ENCODE results near the gene PROB1. TPM values are rescaled to one million over a fixed set of nuclear protein-coding genes. Genes with fewer than 3 reads are reported as not detected.
"Not testable (repeated sequence)": the region's sequence is repeated elsewhere in the genome, so short reads cannot be mapped to it uniquely, and the experiment has no call there.

Gene PROB1
- total RNA-seq, 1 donor from 2014 or later: 58.8 TPM

DNA sequence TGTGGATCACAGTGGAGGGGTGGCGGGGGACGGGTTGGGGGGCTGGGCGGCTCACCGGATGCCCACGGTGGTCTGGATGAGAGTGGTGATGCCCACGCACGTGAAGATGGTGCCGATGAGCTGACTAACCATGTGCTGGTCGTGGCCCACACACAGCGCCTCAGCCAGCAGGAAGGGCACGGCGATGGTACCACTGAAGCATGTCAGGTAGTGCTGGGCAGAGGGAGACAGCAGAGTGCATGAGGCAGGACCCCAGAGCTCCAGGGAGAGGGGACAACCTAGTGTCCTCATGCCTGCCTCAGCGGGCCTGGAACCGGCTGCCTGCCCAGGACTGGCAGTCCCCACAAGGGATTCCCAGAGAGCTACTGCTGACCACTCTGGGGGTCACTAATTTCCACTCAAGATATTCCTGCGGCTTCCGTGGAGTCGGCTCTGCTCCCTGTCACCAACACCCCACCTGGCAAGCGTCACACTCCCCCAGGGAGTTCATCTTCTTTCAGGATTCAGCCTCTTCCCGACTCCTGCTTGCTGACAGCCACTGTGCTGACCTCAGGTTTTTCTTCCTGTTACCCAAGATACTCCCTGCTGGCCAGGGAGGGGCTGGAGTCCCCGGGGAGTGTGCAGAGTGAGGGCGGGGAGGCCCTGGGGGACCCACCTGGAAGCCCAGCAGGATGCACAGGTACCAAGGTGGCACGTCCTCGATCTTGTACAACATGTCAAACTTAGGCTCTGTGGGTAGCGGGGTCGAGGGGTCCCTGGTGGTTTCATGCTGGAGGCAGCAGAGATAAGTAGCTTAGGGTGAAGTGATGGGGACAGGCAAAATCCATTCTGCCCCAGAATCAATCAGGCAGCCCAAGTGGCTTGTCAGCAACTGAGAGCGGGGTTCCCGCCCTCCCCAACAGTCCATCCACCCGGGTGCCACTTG lies 12.8 kb downstream of the PROB1 start:
- no peak for DNase-seq (ENCODE audit: low read depth)

DNA sequence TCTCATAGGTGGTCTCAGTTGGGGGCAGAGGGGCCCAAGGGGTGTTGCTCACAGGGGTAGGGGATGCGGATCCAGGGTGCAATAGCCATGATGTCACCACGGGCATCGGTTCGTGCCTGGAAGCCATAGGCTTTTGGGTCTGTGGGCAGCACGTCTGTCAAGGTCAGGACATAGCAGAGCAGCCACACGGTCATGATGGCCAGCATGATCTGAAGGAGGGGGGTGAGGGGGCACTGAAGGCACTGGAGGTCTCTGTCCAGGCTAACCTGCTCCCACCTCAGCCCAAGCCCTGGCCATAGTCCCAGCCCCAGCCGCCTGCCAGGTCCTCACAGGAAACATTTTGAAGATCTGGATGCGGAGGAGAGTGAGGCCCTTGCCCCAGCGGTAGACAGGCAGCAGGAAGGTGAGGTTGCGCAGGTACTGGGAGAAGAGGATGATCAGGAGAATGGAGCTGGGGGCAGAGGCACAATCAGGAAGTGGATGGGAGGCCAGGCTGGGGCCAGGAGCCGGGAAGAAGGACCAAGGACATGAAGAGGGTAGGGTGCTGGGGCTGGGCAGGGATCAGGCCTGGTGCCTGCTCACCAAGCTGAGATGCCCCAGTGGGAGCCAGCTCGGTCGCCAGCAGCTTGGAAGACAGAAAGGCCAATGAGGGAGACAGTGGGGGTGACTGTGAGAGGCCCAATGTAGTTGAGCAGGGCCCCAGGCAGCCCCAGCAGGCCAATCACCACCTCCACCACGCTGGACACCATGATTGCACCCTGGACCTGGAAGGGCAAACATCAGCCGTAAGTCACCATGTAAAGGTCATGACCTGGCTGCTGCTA lies 15.1 kb downstream of the PROB1 start:
- DNase-seq (ENCODE audit: low read depth): no peak

DNA sequence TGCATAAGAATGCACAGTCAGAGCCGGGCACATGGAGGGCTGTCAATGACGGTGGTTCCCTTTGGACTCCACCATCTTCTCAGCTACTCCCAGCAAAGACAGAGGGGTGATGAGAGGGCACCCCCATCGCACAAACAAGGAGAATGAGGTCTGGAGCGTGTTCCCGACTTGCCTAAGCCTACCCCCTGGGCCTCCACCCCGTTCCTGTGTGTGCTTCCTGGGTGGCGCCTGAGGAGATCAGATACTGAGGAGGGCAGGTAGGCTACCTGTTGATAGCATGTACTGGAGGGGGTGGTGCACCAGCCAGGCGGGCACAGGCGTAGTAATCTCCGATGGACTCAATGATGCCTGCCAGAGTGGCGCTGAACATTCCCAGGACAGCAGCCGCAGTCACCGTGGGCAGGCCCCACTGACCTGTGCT lies 16.0 kb downstream of the PROB1 start:
- no peak for DNase-seq (ENCODE audit: low read depth)

DNA sequence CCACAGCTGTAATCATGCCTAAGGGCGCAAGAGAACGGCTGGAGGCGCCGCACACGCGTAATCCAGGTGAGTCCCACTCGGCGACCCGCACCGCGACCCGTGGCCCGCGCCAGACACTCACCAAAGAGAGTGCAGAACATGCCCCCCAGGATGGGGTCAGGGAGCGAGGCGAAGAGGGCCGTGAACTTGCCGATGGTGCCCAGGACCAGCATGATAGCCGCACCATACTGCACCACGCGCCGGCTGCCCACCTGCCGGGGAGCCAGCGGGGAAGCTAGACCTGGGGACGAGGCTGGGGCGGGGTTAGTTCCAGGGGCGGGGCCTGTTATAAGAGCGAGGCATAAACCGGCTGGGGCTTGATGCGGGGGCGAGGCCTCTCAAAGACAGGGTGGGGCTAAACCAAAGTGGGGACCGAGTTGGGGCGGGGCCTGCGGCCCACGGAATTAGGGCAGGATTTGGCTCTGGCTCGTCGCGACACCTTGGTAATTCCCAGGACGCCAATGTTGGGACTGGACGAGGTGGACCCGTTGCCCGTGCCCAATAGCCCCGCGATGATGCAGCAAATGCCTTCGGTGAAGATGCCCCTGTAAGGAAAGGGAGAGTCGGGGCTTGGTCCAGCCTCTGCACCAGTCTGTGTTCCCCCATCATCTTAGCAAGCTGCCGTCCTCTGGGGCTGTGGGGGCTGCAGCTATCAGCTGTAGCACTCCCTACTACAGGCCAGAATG lies 16.6 kb downstream of the PROB1 start:
- no peak for DNase-seq (ENCODE audit: low read depth)

DNA sequence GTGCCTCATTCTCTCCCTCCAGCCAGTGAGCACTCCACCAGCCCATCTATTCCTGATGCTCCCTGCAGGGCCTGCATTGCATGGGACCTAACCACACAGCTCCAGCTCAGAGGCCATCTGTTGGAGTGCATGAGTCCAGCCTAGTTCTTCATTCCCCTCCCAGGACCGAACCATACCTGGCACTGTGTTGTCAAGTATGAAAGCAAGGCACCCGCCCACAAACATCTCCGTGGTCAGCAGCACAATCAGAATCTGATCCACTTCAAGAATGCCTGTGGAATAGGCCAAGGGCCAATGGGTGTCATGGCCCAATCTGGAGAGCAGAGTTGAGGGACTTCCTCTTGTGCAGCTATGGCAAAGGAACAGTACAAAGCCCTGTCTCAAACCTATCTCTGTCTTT lies 17.7 kb downstream of the PROB1 start:
- DNase-seq (ENCODE audit: low read depth): peak; percentile 89

DNA sequence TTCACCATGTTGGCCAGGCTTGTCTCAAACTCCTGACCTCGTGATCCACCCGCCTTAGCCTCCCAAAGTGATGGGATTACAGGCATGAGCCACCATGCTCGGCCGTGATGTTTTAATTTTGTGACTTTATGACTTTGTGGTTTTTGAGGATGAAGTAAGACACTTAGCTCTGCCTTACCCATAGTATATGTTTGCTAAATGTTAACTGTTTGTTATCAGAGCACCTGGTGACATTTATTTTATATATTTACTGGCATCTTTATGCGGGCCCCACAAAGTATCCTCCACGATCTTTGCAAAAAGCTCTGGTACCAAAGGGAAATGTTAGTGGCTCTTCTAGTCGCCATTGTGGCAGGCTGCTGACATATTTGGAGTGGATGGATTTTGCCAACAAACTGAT lies 18.5 kb downstream of the PROB1 start:
- no peak for DNase-seq (ENCODE audit: low read depth)

DNA sequence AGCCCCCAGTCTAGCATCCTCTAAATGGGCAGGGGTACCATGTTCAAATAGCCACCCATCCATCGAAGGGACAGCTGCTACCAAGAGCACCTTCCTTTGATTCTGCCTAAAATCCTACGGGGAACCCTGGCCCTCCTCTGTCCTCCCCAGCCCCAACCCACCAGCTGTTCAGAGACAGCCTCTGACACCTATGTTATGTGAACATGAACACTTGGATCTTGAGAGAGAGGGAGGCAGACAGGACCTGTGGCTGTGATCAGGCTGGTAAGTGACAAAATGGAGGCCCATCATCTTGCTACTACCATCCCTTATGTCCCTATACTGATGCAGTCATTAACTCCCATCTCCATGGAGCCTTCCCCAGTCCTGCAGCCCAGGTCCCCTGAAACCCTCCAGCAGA lies 20.0 kb downstream of the PROB1 start:
- DNase-seq (ENCODE audit: low read depth): no peak

DNA sequence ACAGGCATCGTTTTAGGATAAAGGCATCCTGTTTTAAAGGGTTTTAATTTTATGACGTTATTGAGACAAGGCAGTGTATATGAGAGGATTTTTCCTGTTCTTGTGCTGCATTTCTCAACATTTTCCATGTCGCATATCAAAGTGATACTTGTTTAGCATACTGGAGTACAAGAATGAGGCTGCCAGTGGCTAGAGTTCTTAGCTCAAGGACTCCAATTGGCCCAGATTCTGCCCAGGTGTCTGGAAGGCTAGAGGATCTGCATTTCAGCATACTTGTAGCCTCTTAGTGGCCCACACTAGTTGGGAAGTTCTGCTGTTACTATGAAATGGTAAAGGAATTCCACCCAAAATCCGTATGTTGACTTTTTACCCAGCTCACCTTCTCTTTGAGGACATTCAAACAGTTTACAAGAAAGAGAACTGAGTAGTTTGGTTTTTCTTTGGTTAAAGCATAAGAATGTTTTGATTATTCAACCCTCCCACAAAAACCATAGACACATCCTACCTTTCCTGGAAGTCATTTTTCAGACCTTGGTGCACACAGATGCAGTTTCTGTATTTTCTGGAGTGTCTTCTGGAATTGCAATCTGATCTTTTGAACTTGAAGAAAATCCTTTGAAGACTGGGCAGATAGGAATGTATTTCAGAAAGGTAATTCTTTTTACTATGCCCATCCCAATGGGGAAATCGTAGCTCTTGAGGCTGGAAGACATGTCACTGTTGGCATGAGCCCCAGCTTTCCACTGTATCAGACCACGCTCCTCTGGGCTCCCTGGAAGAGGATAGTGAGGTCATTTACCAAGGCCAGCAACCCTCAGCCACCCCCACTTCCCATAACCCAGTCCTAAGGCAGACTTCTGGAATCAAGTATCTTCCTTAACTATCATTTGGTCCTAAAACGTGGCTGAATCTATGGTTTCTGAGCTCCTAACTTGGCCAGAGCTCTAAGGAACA lies 23.1 kb downstream of the PROB1 start:
- peak; percentile 73 for DNase-seq (ENCODE audit: low read depth)

DNA sequence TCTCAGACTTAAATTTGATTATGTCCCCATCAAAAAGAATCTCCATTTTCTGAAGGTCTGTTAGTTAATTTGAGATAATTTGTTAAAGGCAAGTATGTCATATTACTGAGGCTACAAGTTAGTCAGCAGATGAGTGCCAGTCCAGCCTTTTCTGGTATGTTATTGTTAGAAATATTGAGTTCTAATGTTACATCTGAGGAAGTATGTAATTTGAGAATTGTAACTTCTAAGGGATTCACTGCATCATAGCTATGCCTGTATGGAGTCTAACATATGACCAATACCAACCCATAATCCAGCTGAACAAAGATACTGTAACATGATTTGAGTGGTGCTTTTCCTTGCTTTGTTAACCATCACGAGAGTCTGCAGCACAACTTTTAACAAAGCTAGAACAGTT lies 25.7 kb downstream of the PROB1 start:
- peak; percentile 38 for DNase-seq (ENCODE audit: low read depth)

DNA sequence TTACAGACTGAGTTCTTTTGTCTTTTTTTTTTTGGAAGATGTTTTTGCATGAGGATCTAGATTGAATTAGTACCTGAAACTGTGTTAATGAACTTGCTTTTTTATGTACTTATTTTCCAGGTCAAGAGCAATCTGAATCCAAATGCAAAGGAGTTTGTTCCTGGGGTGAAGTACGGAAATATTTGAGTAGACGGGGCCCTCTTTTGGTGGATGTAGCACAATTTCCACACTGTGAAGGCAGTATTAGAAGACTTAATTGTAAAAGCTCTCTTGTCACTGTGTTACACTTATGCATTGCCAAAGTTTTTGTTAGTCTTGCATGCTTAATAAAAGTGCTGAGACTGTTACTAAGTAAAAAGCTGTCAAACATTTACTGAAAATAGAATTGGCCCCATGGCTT lies 26.3 kb downstream of the PROB1 start:
- DNase-seq (ENCODE audit: low read depth): peak; percentile 30

DNA sequence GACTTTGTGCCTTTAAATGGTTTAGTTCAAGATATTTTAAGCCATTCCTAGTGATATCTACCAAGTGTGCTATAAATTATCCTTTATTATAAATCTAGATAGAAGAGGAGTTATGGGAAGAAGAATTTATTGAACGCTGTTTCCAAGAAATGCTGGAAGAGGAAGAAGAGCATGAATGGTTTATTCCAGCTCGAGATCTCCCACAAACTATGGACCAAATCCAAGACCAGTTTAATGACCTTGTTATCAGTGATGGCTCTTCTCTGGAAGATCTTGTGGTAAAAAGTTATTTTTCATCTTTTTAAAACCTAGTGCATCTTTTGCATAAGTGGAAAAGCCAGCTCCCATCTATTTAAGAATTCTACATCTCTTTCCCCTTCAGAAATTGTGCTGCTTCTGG lies 30.4 kb downstream of the PROB1 start:
- no peak for DNase-seq (ENCODE audit: low read depth)

DNA sequence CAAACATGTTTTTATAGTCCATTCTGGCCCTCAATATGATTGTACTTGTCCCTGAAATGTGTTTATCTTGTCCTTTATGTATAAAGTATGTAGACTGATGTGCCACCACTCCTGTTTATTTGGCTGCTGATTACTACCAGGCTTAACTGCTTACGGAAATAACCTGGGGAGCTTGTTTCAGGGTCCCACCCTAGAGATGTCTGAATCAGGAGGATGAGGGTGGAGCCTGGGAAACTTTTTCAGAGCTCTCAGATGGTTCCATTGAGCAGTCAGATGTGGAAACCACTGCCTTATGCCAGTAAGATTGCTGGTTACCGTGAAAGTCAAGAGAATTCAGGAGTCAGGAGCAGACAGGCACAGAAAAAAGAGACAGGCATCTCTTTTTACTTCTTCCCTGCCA lies 31.0 kb downstream of the PROB1 start:
- no peak for DNase-seq (ENCODE audit: low read depth)

DNA sequence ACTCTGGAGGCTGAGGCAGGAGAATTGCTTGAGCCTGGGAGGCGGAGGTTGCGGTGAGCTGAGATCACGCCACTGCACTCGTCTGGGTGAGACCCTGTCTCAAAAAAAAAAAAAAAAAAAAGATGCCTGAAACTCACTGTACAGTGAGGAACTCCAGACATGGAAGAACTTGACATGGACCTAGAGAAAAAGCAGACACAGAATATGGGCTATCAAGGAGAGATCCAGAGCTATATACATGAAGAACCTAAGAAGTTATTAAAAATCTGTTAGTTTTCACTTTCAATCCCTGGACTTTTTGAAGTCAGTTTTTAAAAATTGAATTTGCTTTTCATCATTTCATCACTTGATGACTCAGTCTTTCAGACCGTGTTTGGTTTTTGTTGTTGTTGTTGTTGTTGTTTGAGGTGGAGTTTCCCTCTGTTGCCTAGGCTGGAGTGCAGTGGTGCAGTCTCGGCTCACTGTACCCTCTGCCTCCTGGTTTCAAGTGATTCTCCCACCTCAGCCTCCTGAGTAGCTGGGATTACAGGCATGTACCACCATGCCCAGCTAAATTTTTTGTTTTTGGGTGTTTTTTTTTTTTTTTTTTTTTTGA lies 33.0 kb downstream of the PROB1 start:
- no peak for DNase-seq (ENCODE audit: low read depth)

DNA sequence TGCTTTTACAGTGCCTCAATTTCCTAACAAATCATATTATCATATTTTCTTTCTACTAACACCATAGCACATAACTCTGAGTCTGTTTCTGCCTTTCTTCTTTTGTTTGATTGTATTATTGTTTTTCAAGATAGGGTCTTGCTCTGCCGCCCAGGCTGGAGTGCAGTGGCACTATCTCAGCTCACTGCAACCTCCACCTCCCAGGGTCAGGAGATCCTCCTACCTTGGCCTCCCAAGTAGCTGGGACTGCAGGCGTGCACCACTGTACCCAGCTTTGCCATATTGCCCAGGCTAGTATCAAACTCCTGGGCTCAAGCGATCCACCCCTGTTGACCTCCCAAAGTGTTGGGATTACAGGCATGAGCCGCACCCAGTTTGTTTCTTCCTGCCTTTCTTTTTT lies 34.5 kb downstream of the PROB1 start:
- no peak for DNase-seq (ENCODE audit: low read depth)

DNA sequence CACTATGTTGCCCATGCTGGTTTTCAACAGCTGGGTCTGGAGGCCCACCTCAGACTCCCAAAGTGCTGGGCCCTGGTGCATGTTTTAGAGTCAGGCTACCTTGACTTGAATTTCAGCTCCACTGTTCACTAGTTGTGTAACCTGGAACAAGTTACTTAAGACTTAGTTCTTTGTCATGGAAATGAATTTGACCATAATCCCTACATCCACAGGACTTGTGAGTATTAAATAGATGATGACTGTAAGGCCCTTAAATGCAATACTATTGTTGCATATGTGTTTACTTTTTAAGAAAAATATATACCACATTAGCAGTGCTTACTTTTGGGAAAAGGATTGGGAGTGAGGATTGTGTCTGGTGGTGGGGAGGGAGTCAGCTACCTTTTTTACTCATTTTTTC lies 36.8 kb downstream of the PROB1 start:
- no peak for DNase-seq (ENCODE audit: low read depth)

DNA sequence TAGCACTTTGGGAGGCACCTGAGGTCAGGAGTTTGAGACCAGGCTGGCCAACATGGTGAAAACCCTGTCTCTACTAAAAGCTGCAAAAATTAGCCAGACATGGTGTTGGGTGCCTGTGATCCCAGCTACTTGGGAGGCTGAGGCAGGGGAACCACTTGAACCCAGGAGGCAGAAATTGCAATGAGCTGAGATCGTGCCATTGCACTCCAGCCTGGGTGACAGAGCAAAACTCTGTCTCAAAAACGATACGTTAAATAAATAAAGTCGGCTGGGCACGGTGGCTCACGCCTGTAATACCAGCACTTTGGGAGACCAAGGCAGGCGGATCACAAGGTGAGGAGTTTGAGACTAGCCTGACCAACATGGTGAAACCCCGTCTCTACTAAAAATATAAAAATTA lies 39.0 kb downstream of the PROB1 start:
- DNase-seq (ENCODE audit: low read depth): not testable (repeated sequence)

DNA sequence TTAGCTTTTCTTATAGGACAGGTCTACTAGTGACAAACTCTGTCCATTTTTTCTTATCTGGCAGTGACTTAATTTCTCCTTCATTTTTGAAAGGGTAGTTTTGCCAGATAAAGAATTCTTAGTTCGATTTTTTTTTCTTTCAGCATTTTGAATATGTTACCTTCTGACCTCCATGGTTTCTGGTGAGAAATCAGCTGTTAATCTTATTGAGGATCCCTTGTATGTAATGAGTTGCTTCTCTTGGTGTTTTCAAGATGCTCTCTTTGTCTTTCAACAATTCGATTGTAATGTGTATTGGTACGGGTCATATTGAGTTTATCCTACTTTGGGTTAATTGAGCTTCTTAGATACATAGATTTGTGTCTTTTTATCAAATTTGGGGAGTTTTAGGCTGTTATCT lies 40.7 kb downstream of the PROB1 start:
- DNase-seq (ENCODE audit: low read depth): no peak

DNA sequence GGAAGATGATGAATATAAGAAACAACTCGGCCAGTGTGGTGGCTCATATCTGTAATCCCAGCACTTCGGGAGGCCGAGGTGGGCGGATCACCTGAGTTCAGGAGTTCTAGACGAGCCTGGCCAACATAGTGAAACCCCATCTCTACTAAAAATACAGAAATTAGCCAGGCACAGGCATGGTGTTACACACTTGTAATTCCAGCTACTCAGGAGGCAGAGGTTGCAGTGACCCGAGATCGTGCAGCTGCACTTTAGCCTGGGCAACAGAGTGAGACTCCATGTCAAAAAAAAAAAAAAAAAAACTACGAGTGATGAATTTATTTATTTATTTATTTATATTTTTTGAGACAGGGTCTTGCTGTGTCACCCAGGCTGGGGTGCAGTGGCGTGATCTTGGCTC lies 47.0 kb downstream of the PROB1 start:
- DNase-seq (ENCODE audit: low read depth): not testable (repeated sequence)

DNA sequence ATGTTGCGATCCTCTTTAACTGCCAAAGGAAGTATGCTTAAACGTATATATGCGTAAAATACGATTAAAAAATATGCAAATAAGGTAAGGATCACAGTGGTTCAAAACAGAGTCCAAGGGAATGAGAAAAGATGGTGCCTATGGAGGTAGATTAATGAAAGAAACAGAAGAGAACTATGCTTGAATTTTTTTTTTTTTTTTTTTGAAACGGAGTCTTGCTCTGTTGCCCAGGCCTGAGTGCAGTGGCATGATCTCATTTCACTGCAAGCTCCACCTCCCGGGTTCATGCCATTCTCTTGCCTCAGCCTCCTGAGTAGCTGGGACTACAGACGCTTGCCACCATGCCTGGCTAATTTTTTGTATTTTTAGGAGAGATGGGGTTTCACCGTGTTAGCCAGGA lies 49.5 kb downstream of the PROB1 start:
- not testable (repeated sequence) for DNase-seq (ENCODE audit: low read depth)

DNA sequence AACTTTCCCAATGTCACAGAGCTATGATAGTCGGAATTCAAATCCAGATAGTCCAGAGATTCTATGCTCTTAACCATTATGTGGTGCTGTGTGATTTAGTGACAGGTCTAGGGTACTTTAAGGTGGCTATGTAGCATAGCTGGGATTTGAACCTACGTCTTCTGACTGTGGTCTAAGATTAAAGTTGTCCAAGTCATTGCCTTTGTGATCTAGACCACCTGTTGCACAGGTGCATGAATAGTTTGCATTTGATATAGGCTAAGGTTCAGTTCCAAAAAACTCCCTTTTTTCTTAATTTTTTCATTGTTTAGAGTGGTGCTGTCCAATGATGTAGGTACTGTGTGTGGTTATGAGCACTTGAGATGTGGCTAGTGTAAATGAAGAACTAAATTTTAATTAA lies 50.7 kb downstream of the PROB1 start:
- no peak for DNase-seq (ENCODE audit: low read depth)
